ENCODE results near the gene ZBTB33. TPM values are rescaled to one million over a fixed set of nuclear protein-coding genes. Genes with fewer than 3 reads are reported as not detected.

ZBTB33 gene
- total RNA-seq, 1 donor from 2014 or later: 11.1 TPM

GRCh38 chrX:120253784-120254183 lies 3.2 kb downstream of the ZBTB33 start:
- DNase-seq (ENCODE audit: low spot score): no peak
- intact Hi-C loops (cut with DNase I): no loop called here
- no peak for ATAC-seq

- intact Hi-C loops (cut with DNase I): no loop called here
- ATAC-seq: no peak
- no peak for DNase-seq (ENCODE audit: low spot score)
Observed at GRCh38 chrX:120260369-120260768, 9.8 kb downstream of the ZBTB33 start.

GRCh38 chrX:120262859-120263708 lies 12.5 kb downstream of the ZBTB33 start:
- DNase-seq (ENCODE audit: low spot score) (no peak), ATAC-seq (no peak)
- intact Hi-C loops (cut with DNase I): no loop called here

- ATAC-seq: no peak
- intact Hi-C loops (cut with DNase I): no loop called here
- DNase-seq (ENCODE audit: low spot score): no peak
Observed at GRCh38 chrX:120264341-120264740, 13.7 kb downstream of the ZBTB33 start.

GRCh38 chrX:120269373-120270035 lies 18.9 kb downstream of the ZBTB33 start:
- DNase-seq (ENCODE audit: low spot score): no peak
- peak; percentile 58 for ATAC-seq
- intact Hi-C loops (cut with DNase I): no loop called here

GRCh38 chrX:120270567-120270966 lies 20.0 kb downstream of the ZBTB33 start:
- no peak for DNase-seq (ENCODE audit: low spot score)
- no peak for ATAC-seq
- intact Hi-C loops (cut with DNase I): no loop called here

GRCh38 chrX:120271218-120271617 lies 20.6 kb downstream of the ZBTB33 start:
- intact Hi-C loops (cut with DNase I): no loop called here
- ATAC-seq (no peak), DNase-seq (ENCODE audit: low spot score) (no peak)

- DNase-seq (ENCODE audit: low spot score) (no peak), ATAC-seq (no peak)
- intact Hi-C loops (cut with DNase I): no loop called here
Observed at GRCh38 chrX:120274145-120274544, 23.5 kb downstream of the ZBTB33 start.

- ATAC-seq (no peak), DNase-seq (ENCODE audit: low spot score) (no peak)
- intact Hi-C loops (cut with DNase I): no loop called here
Observed at GRCh38 chrX:120274958-120275357, 24.3 kb downstream of the ZBTB33 start.

GRCh38 chrX:120281021-120281624 lies 30.5 kb downstream of the ZBTB33 start:
- DNase-seq (ENCODE audit: low spot score): no peak
- intact Hi-C loops (cut with DNase I): no loop called here
- ATAC-seq: no peak

- no peak for ATAC-seq
- no peak for DNase-seq (ENCODE audit: low spot score)
- intact Hi-C loops (cut with DNase I): no loop called here
Observed at GRCh38 chrX:120281761-120282160, 31.1 kb downstream of the ZBTB33 start.

- ATAC-seq (no peak), DNase-seq (ENCODE audit: low spot score) (no peak)
- intact Hi-C loops (cut with DNase I): no loop called here
Observed at GRCh38 chrX:120282697-120283096, 32.1 kb downstream of the ZBTB33 start.

- ATAC-seq: no peak
- intact Hi-C loops (cut with DNase I): no loop called here
Observed at GRCh38 chrX:120286733-120287512, 36.3 kb downstream of the ZBTB33 start.

GRCh38 chrX:120287513-120288112 lies 37.0 kb downstream of the ZBTB33 start:
- ATAC-seq (no peak), DNase-seq (ENCODE audit: low spot score) (no peak)
- intact Hi-C loops (cut with DNase I): no loop called here

More at GRCh38 chrX:120286733-120287512, 36.3 kb downstream of the ZBTB33 start:
- no peak for DNase-seq (ENCODE audit: low spot score)

- intact Hi-C loops (cut with DNase I): no loop called here
- no peak for DNase-seq (ENCODE audit: low spot score)
- ATAC-seq: no peak
Observed at GRCh38 chrX:120290107-120290506, 39.5 kb downstream of the ZBTB33 start.

- DNase-seq (ENCODE audit: low spot score): no peak
- intact Hi-C loops (cut with DNase I): no loop called here
- no peak for ATAC-seq
Observed at GRCh38 chrX:120291211-120291610, 40.6 kb downstream of the ZBTB33 start.

GRCh38 chrX:120293015-120293414 lies 42.4 kb downstream of the ZBTB33 start:
- intact Hi-C loops (cut with DNase I): no loop called here
- DNase-seq (ENCODE audit: low spot score): no peak
- no peak for ATAC-seq

GRCh38 chrX:120294651-120295050 lies 44.0 kb downstream of the ZBTB33 start:
- ATAC-seq (no peak), DNase-seq (ENCODE audit: low spot score) (no peak)
- intact Hi-C loops (cut with DNase I): no loop called here

GRCh38 chrX:120297923-120298322 lies 47.3 kb downstream of the ZBTB33 start:
- DNase-seq (ENCODE audit: low spot score) (no peak), ATAC-seq (no peak)
- intact Hi-C loops (cut with DNase I): no loop called here

Data from sciatic nerve (tissue), 2 donors.